WTC11 (cell line): ENCODE measurements around the gene RWDD4. TPM values are rescaled to one million over a fixed set of nuclear protein-coding genes. Genes with fewer than 3 reads are reported as not detected.
"Not testable (repeated sequence)": the region's sequence is repeated elsewhere in the genome, so short reads cannot be mapped to it uniquely, and the experiment has no call there.

Source experiments
- ATAC-seq: fragments of 200-7000 bp; cut with Tn5 transposase; 2 replicates; pipeline ENCODE4 v1.10.0; 2021; ENCODE audit warnings: mild to moderate bottlenecking, moderate library complexity
- CTCF ChIA-PET: fragments of 300-600 bp; sonication (Branson Sonifier 250); formaldehyde crosslinking; loops from one replicate; lab custom pipeline; 2021; ENCODE audit warnings: antibody characterized with exemption; lab: Charles Lee
- POLR2A ChIA-PET: fragments of 350-600 bp; sonication (Branson Sonifier 250); formaldehyde crosslinking; loops from one replicate; lab custom pipeline; 2021; ENCODE audit warnings: antibody characterized with exemption; lab: Charles Lee
- DNase-seq: peaks from one replicate; pipeline ENCODE4 v3.0.0; 2021; ENCODE audit warnings: low spot score
- H3K27ac Mint-ChIP-seq: 2 replicates; pipeline ENCODE4 v1.8.0; 2021; ENCODE audit warnings: mixed read lengths
- H3K27me3 Mint-ChIP-seq: 2 replicates; pipeline ENCODE4 v1.8.0; 2021; ENCODE audit warnings: low read depth, mild to moderate bottlenecking, moderate library complexity, mixed read lengths
- H3K36me3 Mint-ChIP-seq: 2 replicates; pipeline ENCODE4 v1.8.0; 2021; ENCODE audit warnings: mixed read lengths
- H3K4me1 Mint-ChIP-seq: 2 replicates; pipeline ENCODE4 v1.8.0; 2022; ENCODE audit warnings: mixed read lengths
- H3K4me3 Mint-ChIP-seq: 2 replicates; pipeline ENCODE4 v1.8.0; 2021; ENCODE audit warnings: mild to moderate bottlenecking, moderate library complexity, mixed read lengths
- H3K9me3 Mint-ChIP-seq: 2 replicates; pipeline ENCODE4 v1.8.0; 2021; ENCODE audit warnings: mixed read lengths
- ATF3 ChIP-seq: sonication (generic); formaldehyde crosslinking; conservative IDR thresholded peaks from 2 replicates; pipeline ENCODE4 v1.8.1; 2022; ENCODE audit warnings: mild to moderate bottlenecking, missing genetic modification reagents
- CTCF ChIP-seq: fragments of 200-600 bp; IDR thresholded peaks from 2 replicates; pipeline ENCODE4 v1.8.0; 2022; ENCODE audit warnings: antibody characterized with exemption
- E2F5 ChIP-seq: sonication (generic); formaldehyde crosslinking; IDR thresholded peaks from 2 replicates; pipeline ENCODE4 v1.8.1; 2022; ENCODE audit warnings: mild to moderate bottlenecking, moderate library complexity, missing genetic modification reagents
- ETV6 ChIP-seq: sonication (generic); formaldehyde crosslinking; IDR thresholded peaks from 2 replicates; pipeline ENCODE4 v1.8.1; 2022; ENCODE audit warnings: mild to moderate bottlenecking, missing genetic modification reagents
- FOXJ3 ChIP-seq: sonication (generic); formaldehyde crosslinking; IDR thresholded peaks from 2 replicates; pipeline ENCODE4 v1.9.0; 2021; ENCODE audit warnings: missing genetic modification reagents, mild to moderate bottlenecking, borderline replicate concordance
- FOXK1 ChIP-seq: sonication (generic); formaldehyde crosslinking; IDR thresholded peaks from 2 replicates; pipeline ENCODE4 v1.8.0; 2022; ENCODE audit warnings: mild to moderate bottlenecking, moderate library complexity, missing genetic modification reagents
- JUN ChIP-seq: sonication (generic); formaldehyde crosslinking; IDR thresholded peaks from 2 replicates; pipeline ENCODE4 v1.8.0; 2023; ENCODE audit warnings: mild to moderate bottlenecking, missing genetic modification reagents
- TP53 ChIP-seq: sonication (generic); formaldehyde crosslinking; IDR thresholded peaks from 2 replicates; pipeline ENCODE4 v1.8.1; 2023; ENCODE audit warnings: mild to moderate bottlenecking, missing genetic modification reagents
- USF2 ChIP-seq: sonication (generic); formaldehyde crosslinking; IDR thresholded peaks from 2 replicates; pipeline ENCODE4 v1.8.1; 2023; ENCODE audit warnings: mild to moderate bottlenecking, missing genetic modification reagents, moderate library complexity
- ZBTB21 ChIP-seq: sonication (generic); formaldehyde crosslinking; IDR thresholded peaks from 2 replicates; pipeline ENCODE4 v1.8.1; 2023; ENCODE audit warnings: mild to moderate bottlenecking, missing genetic modification reagents, borderline replicate concordance
- ZNF138 ChIP-seq: sonication (generic); formaldehyde crosslinking; conservative IDR thresholded peaks from 2 replicates; pipeline ENCODE4 v1.8.1; 2022; ENCODE audit warnings: mild to moderate bottlenecking, moderate library complexity, missing genetic modification reagents
- ZNF416 ChIP-seq: fragments of 250-450 bp; sonication (Bioruptor Pico); IDR thresholded peaks from 2 replicates; pipeline ENCODE4 v1.9.0; 2021; ENCODE audit warnings: mild to moderate bottlenecking, inconsistent platforms
- ZNF671 ChIP-seq: fragments of 250-450 bp; sonication (Bioruptor Pico); IDR thresholded peaks from 2 replicates; pipeline ENCODE4 v1.8.0; 2021; ENCODE audit warnings: mild to moderate bottlenecking
- total RNA-seq: library from RNA; stranded (reverse); gene quantifications from 3 replicates; pipeline ENCODE4 v1.2.3, GENCODE V29; 2021
- TF ChIP-seq, protein P1 (sequence below): sonication (generic); formaldehyde crosslinking; IDR thresholded peaks from 2 replicates; pipeline ENCODE4 v1.8.0; 2023; ENCODE audit warnings: mild to moderate bottlenecking, missing genetic modification reagents
- TF ChIP-seq, protein P2 (sequence below): sonication (generic); formaldehyde crosslinking; IDR thresholded peaks from 2 replicates; pipeline ENCODE4 v1.8.1; 2023; ENCODE audit warnings: mild to moderate bottlenecking, missing genetic modification reagents, borderline replicate concordance
- TF ChIP-seq, protein P3 (sequence below): sonication (generic); formaldehyde crosslinking; IDR thresholded peaks from 2 replicates; pipeline ENCODE4 v1.8.1; 2023; ENCODE audit warnings: mild to moderate bottlenecking, missing genetic modification reagents

RWDD4 gene
- total RNA-seq, 1 experiment from 2014 or later: 17.8 TPM

- TF ChIP-seq, protein P1, sequence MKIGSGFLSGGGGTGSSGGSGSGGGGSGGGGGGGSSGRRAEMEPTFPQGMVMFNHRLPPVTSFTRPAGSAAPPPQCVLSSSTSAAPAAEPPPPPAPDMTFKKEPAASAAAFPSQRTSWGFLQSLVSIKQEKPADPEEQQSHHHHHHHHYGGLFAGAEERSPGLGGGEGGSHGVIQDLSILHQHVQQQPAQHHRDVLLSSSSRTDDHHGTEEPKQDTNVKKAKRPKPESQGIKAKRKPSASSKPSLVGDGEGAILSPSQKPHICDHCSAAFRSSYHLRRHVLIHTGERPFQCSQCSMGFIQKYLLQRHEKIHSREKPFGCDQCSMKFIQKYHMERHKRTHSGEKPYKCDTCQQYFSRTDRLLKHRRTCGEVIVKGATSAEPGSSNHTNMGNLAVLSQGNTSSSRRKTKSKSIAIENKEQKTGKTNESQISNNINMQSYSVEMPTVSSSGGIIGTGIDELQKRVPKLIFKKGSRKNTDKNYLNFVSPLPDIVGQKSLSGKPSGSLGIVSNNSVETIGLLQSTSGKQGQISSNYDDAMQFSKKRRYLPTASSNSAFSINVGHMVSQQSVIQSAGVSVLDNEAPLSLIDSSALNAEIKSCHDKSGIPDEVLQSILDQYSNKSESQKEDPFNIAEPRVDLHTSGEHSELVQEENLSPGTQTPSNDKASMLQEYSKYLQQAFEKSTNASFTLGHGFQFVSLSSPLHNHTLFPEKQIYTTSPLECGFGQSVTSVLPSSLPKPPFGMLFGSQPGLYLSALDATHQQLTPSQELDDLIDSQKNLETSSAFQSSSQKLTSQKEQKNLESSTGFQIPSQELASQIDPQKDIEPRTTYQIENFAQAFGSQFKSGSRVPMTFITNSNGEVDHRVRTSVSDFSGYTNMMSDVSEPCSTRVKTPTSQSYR (CRISPR knock-in tag): no peak
- no peak for TF ChIP-seq E2F5 (CRISPR knock-in tag)
- no peak for TF ChIP-seq JUN (CRISPR knock-in tag)
- no peak for TF ChIP-seq ATF3 (CRISPR knock-in tag)
- TF ChIP-seq ZNF671 (CRISPR knock-in tag): no peak
Measured at GRCh38 chr4:183631577-183632198, 27.3 kb downstream of the RWDD4 start (continued).

DNA sequence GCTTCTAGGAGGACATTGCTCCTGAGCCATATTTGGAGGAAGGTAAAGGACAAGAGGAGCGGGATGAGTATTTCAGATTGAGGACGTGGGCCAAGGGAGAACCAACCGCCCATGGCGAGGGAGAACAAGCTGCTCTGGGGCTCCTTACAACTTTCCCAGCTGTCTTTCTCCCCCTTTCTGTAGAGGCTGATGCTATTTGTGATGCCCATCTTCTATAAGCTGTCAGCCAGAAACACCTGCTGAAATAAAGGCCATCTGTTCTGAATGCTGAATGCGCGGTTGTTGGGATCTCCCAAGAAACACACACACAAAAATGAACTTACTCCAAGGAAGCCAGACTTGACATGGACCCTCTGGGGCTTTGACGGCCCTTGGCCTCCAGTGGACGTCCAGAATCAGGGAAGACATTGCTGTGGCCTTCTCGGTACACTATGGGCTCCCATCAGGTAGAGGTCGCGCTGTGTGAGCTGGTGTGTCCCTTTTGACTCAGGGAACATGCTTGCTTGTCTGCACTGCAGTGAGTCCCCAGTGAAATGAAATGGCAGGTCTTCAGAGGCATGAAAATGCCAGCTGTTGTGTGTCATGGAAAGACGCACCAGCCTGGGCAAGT is 30.9 kb downstream of the RWDD4 start:
- no peak overlapping the region for H3K27ac Mint-ChIP-seq
- TF ChIP-seq TP53 (no peak), ZNF138 (CRISPR knock-in tag) (no peak), CTCF (no peak), FOXK1 (CRISPR knock-in tag) (no peak), USF2 (CRISPR knock-in tag) (no peak), ZBTB21 (CRISPR knock-in tag) (no peak), ZNF416 (CRISPR knock-in tag) (no peak), FOXJ3 (CRISPR knock-in tag) (no peak), ETV6 (CRISPR knock-in tag) (no peak)
- TF ChIP-seq, protein P2, sequence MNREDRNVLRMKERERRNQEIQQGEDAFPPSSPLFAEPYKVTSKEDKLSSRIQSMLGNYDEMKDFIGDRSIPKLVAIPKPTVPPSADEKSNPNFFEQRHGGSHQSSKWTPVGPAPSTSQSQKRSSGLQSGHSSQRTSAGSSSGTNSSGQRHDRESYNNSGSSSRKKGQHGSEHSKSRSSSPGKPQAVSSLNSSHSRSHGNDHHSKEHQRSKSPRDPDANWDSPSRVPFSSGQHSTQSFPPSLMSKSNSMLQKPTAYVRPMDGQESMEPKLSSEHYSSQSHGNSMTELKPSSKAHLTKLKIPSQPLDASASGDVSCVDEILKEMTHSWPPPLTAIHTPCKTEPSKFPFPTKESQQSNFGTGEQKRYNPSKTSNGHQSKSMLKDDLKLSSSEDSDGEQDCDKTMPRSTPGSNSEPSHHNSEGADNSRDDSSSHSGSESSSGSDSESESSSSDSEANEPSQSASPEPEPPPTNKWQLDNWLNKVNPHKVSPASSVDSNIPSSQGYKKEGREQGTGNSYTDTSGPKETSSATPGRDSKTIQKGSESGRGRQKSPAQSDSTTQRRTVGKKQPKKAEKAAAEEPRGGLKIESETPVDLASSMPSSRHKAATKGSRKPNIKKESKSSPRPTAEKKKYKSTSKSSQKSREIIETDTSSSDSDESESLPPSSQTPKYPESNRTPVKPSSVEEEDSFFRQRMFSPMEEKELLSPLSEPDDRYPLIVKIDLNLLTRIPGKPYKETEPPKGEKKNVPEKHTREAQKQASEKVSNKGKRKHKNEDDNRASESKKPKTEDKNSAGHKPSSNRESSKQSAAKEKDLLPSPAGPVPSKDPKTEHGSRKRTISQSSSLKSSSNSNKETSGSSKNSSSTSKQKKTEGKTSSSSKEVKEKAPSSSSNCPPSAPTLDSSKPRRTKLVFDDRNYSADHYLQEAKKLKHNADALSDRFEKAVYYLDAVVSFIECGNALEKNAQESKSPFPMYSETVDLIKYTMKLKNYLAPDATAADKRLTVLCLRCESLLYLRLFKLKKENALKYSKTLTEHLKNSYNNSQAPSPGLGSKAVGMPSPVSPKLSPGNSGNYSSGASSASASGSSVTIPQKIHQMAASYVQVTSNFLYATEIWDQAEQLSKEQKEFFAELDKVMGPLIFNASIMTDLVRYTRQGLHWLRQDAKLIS (CRISPR knock-in tag): no peak
- TF ChIP-seq, protein P3, sequence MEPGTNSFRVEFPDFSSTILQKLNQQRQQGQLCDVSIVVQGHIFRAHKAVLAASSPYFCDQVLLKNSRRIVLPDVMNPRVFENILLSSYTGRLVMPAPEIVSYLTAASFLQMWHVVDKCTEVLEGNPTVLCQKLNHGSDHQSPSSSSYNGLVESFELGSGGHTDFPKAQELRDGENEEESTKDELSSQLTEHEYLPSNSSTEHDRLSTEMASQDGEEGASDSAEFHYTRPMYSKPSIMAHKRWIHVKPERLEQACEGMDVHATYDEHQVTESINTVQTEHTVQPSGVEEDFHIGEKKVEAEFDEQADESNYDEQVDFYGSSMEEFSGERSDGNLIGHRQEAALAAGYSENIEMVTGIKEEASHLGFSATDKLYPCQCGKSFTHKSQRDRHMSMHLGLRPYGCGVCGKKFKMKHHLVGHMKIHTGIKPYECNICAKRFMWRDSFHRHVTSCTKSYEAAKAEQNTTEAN (CRISPR knock-in tag): no peak
- TF ChIP-seq, all 79 proteins: peak for 0
- H3K36me3 Mint-ChIP-seq: no peaks in the 10 kb centered on the region
- H3K9me3 Mint-ChIP-seq: no peaks in the 10 kb centered on the region
- CTCF ChIA-PET: no interaction called here
- H3K27me3 Mint-ChIP-seq: no peaks in the 10 kb centered on the region; the same call in 1 of the 2 replicates
- ATAC-seq: no peak
- no peak for DNase-seq
- no peaks in the 10 kb centered on the region for H3K4me1 Mint-ChIP-seq
- H3K4me3 Mint-ChIP-seq: no peak overlapping the region
- POLR2A ChIA-PET: no interaction called here

GRCh38 chr4:183627286-183627685 is 31.7 kb downstream of the RWDD4 start:
- POLR2A ChIA-PET, H3K27me3 Mint-ChIP-seq, ATAC-seq, H3K9me3 Mint-ChIP-seq, H3K4me1 Mint-ChIP-seq, H3K4me3 Mint-ChIP-seq, CTCF ChIA-PET, DNase-seq, H3K27ac Mint-ChIP-seq, H3K36me3 Mint-ChIP-seq: not testable (repeated sequence)
